HepG2 (cell line): ENCODE measurements around the gene EPHA2. TPM values are rescaled to one million over a fixed set of nuclear protein-coding genes. Genes with fewer than 3 reads are reported as not detected.
A peak's percentile ranks its signal among the peaks of the same experiment; 100 is the strongest.

Experiments used
- ATAC-seq: fragments of 200-7000 bp; cut with Tn5 transposase; 3 replicates; pipeline ENCODE4 v1.9.1; 2020; ENCODE audit warnings: mild to moderate bottlenecking, moderate library complexity
- BruUV-seq: library from RNA; stranded (reverse); fragments of 400-500 nt; replicated peaks from 2 replicates; lab custom pipeline; 2021; lab: Mats Ljungman, UMichigan
- CTCF ChIA-PET: fragments of 300-600 bp; formaldehyde crosslinking; extraction: SDS; loops from one replicate; lab custom pipeline; 2021; ENCODE audit warnings: low total read pairs, inconsistent platforms, low intra/inter-chr PET ratio; lab: Yijun Ruan, JAX
- POLR2A ChIA-PET: fragments of 350-600 bp; sonication (Branson Sonifier 250); formaldehyde crosslinking; loops from one replicate; lab custom pipeline; 2020; ENCODE audit warnings: antibody characterized with exemption, inconsistent platforms; lab: Yijun Ruan, JAX
- DNase-seq: peaks from one replicate; pipeline ENCODE4 v3.0.0-alpha.2; 2015; ENCODE audit warnings: low spot score
- FAIRE-seq: peaks from 3 replicates; lab custom pipeline; 2011; peaks lifted over from hg19 to GRCh38; lab: Jason Lieb, UNC
- H2AFZ ChIP-seq: one replicate; pipeline ENCODE4 v1.6.1; 2011; ENCODE audit warnings: low read length, inconsistent platforms
- H3K27ac ChIP-seq: fragments of 300-600 bp; 3 replicates; pipeline ENCODE4 v1.8.0; 2011; ENCODE audit warnings: mixed run types, mild to moderate bottlenecking, mixed read lengths, low read length, inconsistent platforms; ENCODE audit not compliant: insufficient read depth; ENCODE audit errors: extremely low read length
- H3K27me3 ChIP-seq, 2 experiments: fragments of 200-600 bp in 1 of 2; 2 replicates in 1 of 2; 3 replicates in 1 of 2; pipeline versions ENCODE4 v1.6.0 to v1.8.0; 2011; ENCODE audit warnings: low read length in 2 of 2, mild to moderate bottlenecking in 2 of 2, moderate library complexity in 2 of 2, inconsistent platforms in 1 of 2; ENCODE audit not compliant: insufficient read depth in 2 of 2, control insufficient read depth in 1 of 2
- H3K36me3 ChIP-seq, 2 experiments: fragments of 200-600 bp in 1 of 2; replicated peaks in 1 of 2; 2 replicates in 1 of 2; 3 replicates in 1 of 2; pipeline versions ENCODE4 v1.5.1 to v1.8.0; 2011; ENCODE audit warnings: low read length in 2 of 2, inconsistent platforms in 1 of 2; ENCODE audit not compliant: insufficient read depth in 2 of 2, control insufficient read depth in 1 of 2
- H3K4me1 ChIP-seq: 2 replicates; pipeline ENCODE4 v1.5.1; 2012; ENCODE audit warnings: low read length, inconsistent platforms; ENCODE audit not compliant: insufficient read depth
- H3K4me2 ChIP-seq: 2 replicates; pipeline ENCODE4 v1.6.0; 2011; ENCODE audit warnings: low read depth, low read length, inconsistent platforms
- H3K4me3 ChIP-seq, 3 experiments: fragments of 200-600 bp in 1 of 3; sonication (generic), shearing (Covaris generic) in 1 of 3; replicated peaks in 1 of 3; 2 replicates each; pipeline ENCODE4 v1.5.1; 2011 to 2016; ENCODE audit warnings: low read length in 3 of 3, inconsistent platforms in 2 of 3, low read depth in 2 of 3, mild to moderate bottlenecking in 2 of 3, control low read depth in 1 of 3, mixed read lengths in 1 of 3; ENCODE audit not compliant: insufficient read depth in 1 of 3
- H3K79me2 ChIP-seq: one replicate; pipeline ENCODE4 v1.6.1; 2011; ENCODE audit warnings: low read length, inconsistent platforms; ENCODE audit not compliant: insufficient read depth
- H3K9ac ChIP-seq: 2 replicates; pipeline ENCODE4 v1.6.0; 2011; ENCODE audit warnings: mild to moderate bottlenecking, low read depth, low read length, inconsistent platforms; ENCODE audit not compliant: insufficient read depth
- H3K9me3 ChIP-seq: 2 replicates; pipeline ENCODE4 v1.5.1; 2012; ENCODE audit warnings: mild to moderate bottlenecking, low read length
- H4K20me1 ChIP-seq: 2 replicates; pipeline ENCODE4 v1.6.0; 2011; ENCODE audit warnings: inconsistent platforms, mild to moderate bottlenecking, low read length, moderate library complexity; ENCODE audit not compliant: insufficient read depth
- CERS6 ChIP-seq: sonication (generic); formaldehyde crosslinking; IDR thresholded peaks from 2 replicates; pipeline ENCODE4 v1.5.0; 2020; ENCODE audit warnings: missing genetic modification reagents
- HDAC1 ChIP-seq: sonication (generic); formaldehyde crosslinking; IDR thresholded peaks from 2 replicates; pipeline ENCODE4 v1.5.1; 2020; ENCODE audit warnings: mild to moderate bottlenecking, missing genetic modification reagents
- IKZF1 ChIP-seq: fragments of 450-650 bp; IDR thresholded peaks from 2 replicates; pipeline ENCODE4 v1.7.1; 2016
- WGBS: methylation state at CpG from one replicate; pipeline ENCODE4 v1.1.6; 2017; ENCODE audit warnings: low lambda C conversion rate; 5-methylcytosine and 5-hydroxymethylcytosine counted together
- in situ Hi-C: cut with HindIII; loops from 2 replicates; pipeline ENCODE4 v1.10.0; 2017; ENCODE audit warnings: low pct_unique_long_range_greater_than_20kb; ENCODE audit not compliant: extremely low pct_ligation_motif_present
- intact Hi-C: fragments of 100-400 bp; cut with micrococcal nuclease; formaldehyde crosslinking; loops from one replicate; pipeline ENCODE4 v1.10.0; 2022; ENCODE audit not compliant: unreplicated experiment
- polyA plus RNA-seq, 8 experiments: library from polyadenylated mRNA; depleted of rRNA in 3 of 8; stranded (reverse) in 7 of 8; unstranded in 1 of 8; fragments of >200 nt; fragmentation: Illumina TruSeq in 4 of 8; extraction: Trizol in 4 of 8; gene quantifications; 2 replicates each; pipeline versions ENCODE4 v1.2.1 to v1.2.3, GENCODE V29; 2011 to 2016; ENCODE audit warnings: low read depth in 4 of 8, missing spikeins in 1 of 8, mixed read lengths in 1 of 8; ENCODE audit not compliant: insufficient read depth in 1 of 8
- total RNA-seq, 5 experiments: library from RNA; depleted of rRNA; stranded (reverse); fragments of >200 nt; fragmentation: Illumina TruSeq; extraction: Trizol; gene quantifications; 2 replicates each; pipeline ENCODE4 v1.2.3, GENCODE V29; 2016; ENCODE audit warnings: low read depth in 1 of 5
- TF ChIP-seq, protein P1 (sequence below): sonication (generic); formaldehyde crosslinking; IDR thresholded peaks from 2 replicates; pipeline ENCODE4 v1.8.1; 2023; ENCODE audit warnings: mild to moderate bottlenecking, inconsistent platforms, moderate library complexity, missing genetic modification reagents, borderline replicate concordance

Gene EPHA2
- total and polyA plus RNA-seq, 2 of the 13 experiments (the other 11 are each of a cell fraction or from before 2014, with no cell fraction given) = 33.6 to 53.6 TPM

GRCh38 chr1:16176653-16177052 is 20.8 kb upstream of the EPHA2 start:
- Histone ChIP-seq H3K4me3 (no peak overlapping the region), H4K20me1 (no peaks in the 10 kb centered on the region), H3K4me1 (peaks cover 99% of the 10 kb centered on the region), H3K27me3 (peaks cover 2 to 16% of the 10 kb centered on the region in 2 experiments; a peak in 3 of 5 replicates), H3K79me2 (no peaks in the 10 kb centered on the region), H3K27ac (no peak overlapping the region)
- POLR2A ChIA-PET = no interaction called here
- CTCF ChIA-PET = no interaction called here
- intact Hi-C loops = no loop called here
- TF ChIP-seq HDAC1 (CRISPR knock-in tag) (0 out of 2 replicates have a peak, but pooled peaks have one; percentile 12), CERS6 (CRISPR knock-in tag) (no peak), IKZF1 (no peak)
- TF ChIP-seq, protein P1, sequence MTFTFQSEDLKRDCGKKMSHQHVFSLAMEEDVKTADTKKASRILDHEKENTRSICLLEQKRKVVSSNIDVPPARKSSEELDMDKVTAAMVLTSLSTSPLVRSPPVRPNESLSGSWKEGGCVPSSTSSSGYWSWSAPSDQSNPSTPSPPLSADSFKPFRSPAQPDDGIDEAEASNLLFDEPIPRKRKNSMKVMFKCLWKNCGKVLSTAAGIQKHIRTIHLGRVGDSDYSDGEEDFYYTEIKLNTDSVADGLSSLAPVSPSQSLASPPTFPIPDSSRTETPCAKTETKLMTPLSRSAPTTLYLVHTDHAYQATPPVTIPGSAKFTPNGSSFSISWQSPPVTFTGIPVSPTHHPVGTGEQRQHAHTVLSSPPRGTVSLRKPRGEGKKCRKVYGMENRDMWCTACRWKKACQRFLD (CRISPR knock-in tag) = no peak
- TF ChIP-seq, all 625 proteins: peak for 1
- no peak for FAIRE-seq
- in situ Hi-C loops = no loop called here
- 53% methylated on average over 6 of the region's 7 CpGs for WGBS
- H2AFZ ChIP-seq = no peak overlapping the region
- no peaks in the 10 kb centered on the region for H3K9me3 ChIP-seq
- BruUV-seq = no TSS peak
- peak overlapping the region; percentile 74 for H3K9ac ChIP-seq
- no peaks in the 10 kb centered on the region for H3K36me3 ChIP-seq
- ATAC-seq = no peak
- H3K4me2 ChIP-seq = peak overlapping the region; percentile 74
- no peak for DNase-seq
